C1 segment of cervical spinal cord (tissue), 14 donors: ENCODE measurements around the gene CPA4.

Experiments used
- DNase-seq, 14 donors: peaks; one replicate each; lab custom pipeline; 2025; lab: John Stamatoyannopoulos, UW

The CPA4 gene

GRCh38 chr7:130274983-130275591 is 17.9 kb upstream of the CPA4 start:
- DNase-seq = no peak

- no peak for DNase-seq
Observed at GRCh38 chr7:130275826-130276297, 17.1 kb upstream of the CPA4 start.

- no peak for DNase-seq
Observed at GRCh38 chr7:130276796-130277762, 15.9 kb upstream of the CPA4 start.

- DNase-seq = peak in 9 of 14 donors; percentile 10 to 49 (median 22)
Observed at GRCh38 chr7:130277763-130278643, 15.0 kb upstream of the CPA4 start.

GRCh38 chr7:130278860-130279259 is 14.1 kb upstream of the CPA4 start:
- no peak for DNase-seq

GRCh38 chr7:130279286-130279685 is 13.7 kb upstream of the CPA4 start:
- no peak for DNase-seq

GRCh38 chr7:130279906-130280305 is 13.1 kb upstream of the CPA4 start:
- DNase-seq = no peak

GRCh38 chr7:130281260-130281659 is 11.7 kb upstream of the CPA4 start:
- no peak for DNase-seq

GRCh38 chr7:130286881-130287280 is 6.1 kb upstream of the CPA4 start:
- DNase-seq = no peak

GRCh38 chr7:130288168-130288567 is 4.8 kb upstream of the CPA4 start:
- no peak for DNase-seq

- no peak for DNase-seq
Observed at GRCh38 chr7:130288829-130289228, 4.1 kb upstream of the CPA4 start.

- no peak for DNase-seq
Observed at GRCh38 chr7:130289478-130289877, 3.5 kb upstream of the CPA4 start.

GRCh38 chr7:130290745-130291144 is 2.2 kb upstream of the CPA4 start:
- no peak for DNase-seq

- DNase-seq = no peak
Observed at GRCh38 chr7:130293521-130293920, 560 bp downstream of the CPA4 start.

- no peak for DNase-seq
Observed at GRCh38 chr7:130294314-130294713, 1.4 kb downstream of the CPA4 start.

- DNase-seq = no peak
Observed at GRCh38 chr7:130296221-130296951, 3.4 kb downstream of the CPA4 start.

- DNase-seq = no peak
Observed at GRCh38 chr7:130297628-130298543, 4.9 kb downstream of the CPA4 start.

GRCh38 chr7:130298544-130299326 is 5.8 kb downstream of the CPA4 start:
- no peak for DNase-seq

GRCh38 chr7:130299866-130300265 is 6.9 kb downstream of the CPA4 start:
- DNase-seq = no peak
